Ureter (tissue), 1 donor: Measurements from ENCODE around the gene TUBB3. TPM values are rescaled to one million over a fixed set of nuclear protein-coding genes. Genes with fewer than 3 reads are reported as not detected.
"Not testable (repeated sequence)": the region's sequence is repeated elsewhere in the genome, so short reads cannot be mapped to it uniquely, and the experiment has no call there.

Experiments
- DNase-seq: peaks from one replicate; pipeline ENCODE4 v3.0.0-alpha.2; 2020; ENCODE audit warnings: low spot score
- total RNA-seq: library from RNA; stranded (reverse); gene quantifications from one replicate; pipeline ENCODE4 v1.2.4, GENCODE V29; 2023
- donor health status: DM: yes; HTN: yes; CAD: no.

The TUBB3 gene
- 4.1 TPM for total RNA-seq

DNA sequence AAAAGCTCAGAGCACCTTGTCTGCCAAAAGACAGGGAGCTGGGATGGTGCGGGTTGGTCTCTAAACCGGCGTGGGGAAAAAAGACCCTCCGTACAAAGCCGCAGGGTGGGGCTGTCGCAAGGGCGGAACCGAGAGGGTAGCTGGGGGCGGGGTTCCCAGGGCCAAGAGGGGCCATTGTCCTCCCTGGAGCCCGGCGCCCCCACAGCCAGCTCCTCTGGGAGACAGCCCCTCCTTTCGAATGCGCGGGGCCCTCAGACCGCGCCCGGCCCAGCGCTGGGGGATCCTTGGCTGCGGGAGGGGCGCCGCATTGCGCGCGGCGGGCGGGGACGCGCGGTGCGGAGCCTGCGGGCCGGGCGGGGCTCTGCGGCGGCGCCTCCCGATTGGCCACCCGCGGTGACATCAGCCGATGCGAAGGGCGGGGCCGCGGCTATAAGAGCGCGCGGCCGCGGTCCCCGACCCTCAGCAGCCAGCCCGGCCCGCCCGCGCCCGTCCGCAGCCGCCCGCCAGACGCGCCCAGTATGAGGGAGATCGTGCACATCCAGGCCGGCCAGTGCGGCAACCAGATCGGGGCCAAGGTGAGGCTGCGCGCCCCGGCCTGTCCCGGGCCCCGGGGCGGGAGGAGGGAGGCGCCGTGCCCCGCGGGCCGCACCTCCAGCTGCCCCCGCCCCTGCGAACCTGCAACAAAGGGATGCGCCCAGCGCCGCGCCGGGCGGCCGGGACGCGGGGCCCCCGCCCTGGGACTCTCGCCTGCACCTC, at the start of gene TUBB3:
Gene TUBB3, plus strand, starts transcription at position 459 of the 756 bp plus-strand sequence. Its CDS starts 60 bp downstream, at position 519.
- peak; percentile 53 for DNase-seq

DNA sequence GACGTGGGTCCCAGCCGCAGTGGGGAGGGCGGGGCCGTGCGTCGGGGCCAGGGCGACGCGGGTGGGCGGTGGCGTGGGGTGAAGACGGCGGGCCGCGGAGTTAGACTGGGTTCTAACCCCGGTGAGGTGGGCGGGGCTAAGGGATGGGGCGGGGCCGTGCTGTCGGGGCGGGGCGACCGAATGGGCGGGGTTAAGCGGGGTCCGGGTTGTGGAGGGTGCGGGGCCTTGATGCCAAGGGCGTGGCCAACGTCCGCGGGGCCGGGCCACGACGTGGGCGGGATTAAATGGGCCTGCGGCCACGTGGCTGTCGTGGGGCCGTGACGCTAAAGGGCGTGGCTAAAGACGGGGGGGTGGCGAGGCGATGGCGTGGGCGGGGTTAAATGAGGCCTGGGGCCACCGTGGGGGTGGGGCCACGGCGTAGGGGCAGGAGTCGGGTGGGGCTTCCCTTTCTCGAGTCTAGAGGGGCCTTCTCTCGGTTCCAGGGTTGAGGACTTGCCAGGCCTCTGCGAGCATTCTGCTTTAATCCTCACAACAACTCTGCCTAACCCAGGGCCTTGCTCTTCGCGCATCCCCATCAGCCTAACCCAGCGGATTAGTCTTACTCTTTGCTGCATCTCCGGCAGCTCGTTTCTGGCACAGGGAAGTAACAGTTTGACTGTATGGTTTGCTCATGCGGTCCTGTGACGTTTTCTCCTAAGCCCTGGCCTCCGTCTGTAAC, 49.0 kb upstream of the TUBB3 start:
- DNase-seq = peak; percentile 96

DNA sequence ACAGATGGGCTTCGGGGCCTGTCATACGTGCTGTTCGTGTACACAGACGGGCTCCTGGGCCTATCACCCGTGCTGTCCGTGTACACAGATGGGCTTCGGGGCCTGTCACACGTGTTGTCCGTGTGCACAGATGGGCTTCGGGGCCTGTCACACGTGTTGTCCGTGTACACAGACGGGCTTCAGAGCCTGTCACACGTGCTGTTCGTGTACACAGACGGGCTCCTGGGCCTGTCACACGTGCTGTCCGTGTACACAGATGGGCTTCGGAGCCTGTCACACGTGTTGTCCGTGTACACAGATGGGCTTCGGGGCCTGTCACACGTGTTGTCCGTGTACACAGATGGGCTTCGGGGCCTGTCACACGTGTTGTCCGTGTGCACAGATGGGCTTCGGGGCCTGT, 44.0 kb upstream of the TUBB3 start:
- DNase-seq = not testable (repeated sequence)

DNA sequence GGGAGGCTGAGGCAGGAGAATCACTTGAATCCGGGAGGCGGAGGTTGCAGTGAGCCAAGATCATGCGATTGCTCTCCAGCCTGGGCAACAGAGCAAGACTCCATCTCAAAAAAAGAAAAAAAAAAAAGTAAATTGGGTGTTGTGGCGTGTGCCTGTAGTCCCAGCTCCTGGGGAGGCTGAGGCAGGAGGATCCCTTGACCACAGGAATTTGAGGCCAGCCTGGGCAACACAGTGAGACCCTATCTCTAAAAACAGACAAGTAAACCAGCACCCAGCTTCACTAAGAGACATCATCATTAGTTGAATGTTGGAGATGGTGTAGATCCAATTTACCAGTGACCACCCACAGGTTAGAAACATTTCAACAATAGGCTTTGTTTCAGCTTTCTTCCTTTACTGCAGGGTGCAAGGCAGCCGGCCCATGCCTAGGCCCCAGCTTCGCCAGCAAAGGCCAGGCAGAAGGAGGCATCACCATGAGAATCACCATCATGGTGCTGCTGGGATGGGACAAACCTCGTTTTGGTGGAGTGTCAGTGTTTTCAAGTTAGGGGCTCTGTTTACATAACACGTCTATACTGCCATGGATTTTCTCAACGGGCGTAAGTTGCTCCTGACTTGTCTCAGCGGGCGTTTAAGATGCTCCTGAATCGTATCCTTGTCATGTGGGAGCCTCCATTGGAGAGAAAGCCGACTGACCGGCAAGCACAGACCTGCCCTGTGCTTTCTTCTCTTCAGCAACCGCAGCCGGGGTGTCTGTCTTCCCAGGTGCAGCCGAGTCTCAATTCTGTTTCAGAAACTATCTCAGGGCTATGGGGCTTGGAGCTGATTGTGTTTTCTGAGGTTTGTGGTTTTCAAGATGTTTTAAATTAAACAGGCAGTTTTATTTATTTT, 42.4 kb upstream of the TUBB3 start:
- DNase-seq = no peak

DNA sequence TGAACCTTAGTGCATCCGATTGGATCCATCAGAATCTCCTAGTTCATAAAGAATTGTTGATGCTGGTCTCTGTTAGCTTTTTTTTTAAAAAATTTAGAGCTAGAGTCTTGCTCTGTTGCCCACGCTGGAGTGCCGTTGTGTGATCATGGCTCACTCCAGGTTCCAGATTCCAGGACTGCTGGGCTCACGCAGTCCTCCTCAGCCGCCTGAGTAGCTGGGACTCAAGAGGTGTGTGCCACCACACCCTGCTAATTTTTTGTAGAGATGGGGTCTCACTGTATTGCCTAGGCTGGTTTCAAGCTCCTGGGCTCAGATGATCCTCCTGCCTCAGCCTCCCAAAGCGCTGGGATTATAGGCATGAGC, 41.8 kb upstream of the TUBB3 start:
- no peak for DNase-seq

DNA sequence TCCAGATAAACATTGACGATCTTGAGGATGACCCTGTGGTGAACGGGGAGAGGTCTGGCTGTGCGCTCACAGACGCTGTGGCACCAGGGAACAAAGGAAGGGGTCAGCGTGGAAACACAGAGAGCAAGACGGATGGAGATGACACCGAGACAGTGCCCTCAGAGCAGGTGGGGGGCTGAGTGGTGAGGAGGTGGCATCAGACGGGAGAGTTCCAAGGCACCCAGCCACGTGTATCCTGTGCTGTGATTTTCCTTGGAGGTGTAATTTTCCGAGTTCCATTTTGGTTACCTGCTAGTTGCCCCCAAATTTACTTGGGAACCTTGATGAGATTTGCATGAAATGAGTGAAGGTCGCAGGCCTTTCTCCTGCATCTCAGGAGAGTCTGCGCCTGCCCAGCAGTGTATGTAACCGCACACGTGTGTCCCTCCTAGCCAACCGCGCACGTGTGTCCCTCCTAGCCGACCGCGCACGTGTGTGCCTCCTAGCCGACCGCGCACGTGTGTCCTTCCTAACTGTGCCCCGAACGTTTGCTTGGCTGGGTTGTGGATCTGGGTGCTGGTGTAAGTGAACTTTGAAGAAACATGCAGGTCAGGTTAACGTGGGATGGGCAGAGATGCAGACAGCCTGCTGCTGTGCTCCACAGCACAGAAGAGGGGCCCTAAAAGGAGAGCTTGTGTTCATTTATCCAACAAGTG, 39.6 kb upstream of the TUBB3 start:
- no peak for DNase-seq

DNA sequence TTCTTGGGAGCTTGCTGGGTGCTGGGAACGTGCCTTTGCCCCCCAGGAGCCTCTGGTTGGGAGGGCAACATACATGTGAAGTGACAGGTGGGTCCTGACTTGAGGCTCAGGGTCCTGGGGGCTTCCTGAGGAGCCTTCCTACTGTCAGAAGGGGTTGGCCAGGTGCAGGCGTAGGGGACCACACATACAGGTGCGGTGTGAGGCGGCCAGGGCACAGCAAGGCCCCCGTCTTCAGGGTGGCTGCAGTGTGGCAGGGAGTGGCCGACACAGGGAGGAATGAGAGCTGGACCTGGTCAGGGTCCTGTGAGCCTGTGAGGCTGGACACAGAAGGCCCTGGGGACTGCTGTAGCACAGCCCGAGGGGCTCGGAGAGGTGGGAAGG, 39.1 kb upstream of the TUBB3 start:
- DNase-seq = no peak

DNA sequence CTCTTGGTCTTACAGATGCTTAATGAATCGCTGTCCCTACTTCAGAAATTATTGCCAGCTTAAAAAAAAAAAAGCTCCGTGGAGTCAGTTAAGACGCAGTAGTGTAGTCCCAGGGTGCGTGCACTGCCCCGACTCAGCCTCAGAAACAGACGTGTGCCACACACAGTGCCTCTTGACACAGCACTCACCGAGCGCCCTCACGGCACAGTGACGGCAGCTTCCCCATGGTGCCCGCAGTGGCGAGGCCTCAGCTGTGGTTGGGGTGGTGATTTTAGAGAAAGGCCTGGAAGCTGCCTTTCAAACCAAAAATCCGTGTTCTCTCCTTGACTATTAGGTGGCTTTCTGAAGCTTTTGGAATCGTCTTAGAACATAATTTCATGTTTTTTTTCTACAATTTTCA, 35.9 kb upstream of the TUBB3 start:
- no peak for DNase-seq

DNA sequence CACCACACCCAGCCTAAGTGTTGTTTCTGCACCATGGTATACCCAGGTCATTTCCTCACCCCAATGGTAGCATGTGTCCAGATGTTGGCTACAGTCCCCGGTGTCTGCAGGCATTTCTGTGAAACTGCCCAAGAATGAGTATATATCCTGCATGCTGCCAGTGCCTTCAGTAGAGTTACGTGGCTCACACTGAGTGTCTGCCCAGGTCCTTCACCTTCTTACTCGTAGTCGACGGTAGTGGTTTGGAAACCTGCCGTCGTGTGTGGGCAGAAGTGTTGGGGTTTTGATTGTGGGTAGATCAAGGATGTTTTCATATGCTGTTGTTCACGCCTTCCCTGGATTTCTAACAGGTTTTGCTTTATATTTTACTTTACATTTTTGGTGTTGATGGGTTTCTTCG, 32.9 kb upstream of the TUBB3 start:
- no peak for DNase-seq

DNA sequence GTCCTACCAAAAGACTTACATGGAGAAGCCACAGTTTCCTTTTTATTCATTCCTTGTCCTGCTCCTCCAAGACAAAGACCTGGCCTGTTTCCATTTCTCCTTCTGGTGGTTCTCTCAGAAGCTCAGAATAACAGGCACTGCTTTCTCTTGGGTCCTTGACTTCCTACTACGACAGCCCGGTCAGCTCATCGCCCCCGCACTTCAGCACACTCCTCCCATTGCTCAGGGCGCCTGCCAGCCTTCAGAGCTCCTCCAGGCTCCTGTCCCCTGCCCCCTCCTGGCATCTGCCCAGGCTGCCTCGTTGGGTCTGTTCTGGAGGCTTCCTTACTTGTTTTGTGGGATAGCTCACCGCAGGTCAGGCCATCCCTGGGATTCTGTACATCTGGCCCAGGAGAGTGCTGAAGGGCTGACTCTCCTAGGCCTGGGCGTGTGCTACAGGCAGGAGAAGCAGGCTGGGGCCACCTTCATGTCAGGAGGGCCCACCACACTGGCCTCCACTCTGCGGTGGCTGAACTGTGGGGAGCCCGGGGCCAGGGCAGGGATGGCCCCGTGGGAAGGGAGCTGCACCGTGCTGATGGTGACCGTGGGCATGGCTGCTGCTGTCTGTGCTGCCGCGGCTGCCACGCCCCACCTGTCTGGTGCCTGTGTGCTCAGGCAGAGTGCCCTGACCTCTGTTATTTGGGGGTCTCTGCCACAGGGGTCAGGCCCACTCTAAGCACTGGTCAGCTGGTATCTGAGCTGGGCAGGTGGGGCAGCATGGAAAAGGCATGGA, 32.1 kb upstream of the TUBB3 start:
- DNase-seq = no peak

DNA sequence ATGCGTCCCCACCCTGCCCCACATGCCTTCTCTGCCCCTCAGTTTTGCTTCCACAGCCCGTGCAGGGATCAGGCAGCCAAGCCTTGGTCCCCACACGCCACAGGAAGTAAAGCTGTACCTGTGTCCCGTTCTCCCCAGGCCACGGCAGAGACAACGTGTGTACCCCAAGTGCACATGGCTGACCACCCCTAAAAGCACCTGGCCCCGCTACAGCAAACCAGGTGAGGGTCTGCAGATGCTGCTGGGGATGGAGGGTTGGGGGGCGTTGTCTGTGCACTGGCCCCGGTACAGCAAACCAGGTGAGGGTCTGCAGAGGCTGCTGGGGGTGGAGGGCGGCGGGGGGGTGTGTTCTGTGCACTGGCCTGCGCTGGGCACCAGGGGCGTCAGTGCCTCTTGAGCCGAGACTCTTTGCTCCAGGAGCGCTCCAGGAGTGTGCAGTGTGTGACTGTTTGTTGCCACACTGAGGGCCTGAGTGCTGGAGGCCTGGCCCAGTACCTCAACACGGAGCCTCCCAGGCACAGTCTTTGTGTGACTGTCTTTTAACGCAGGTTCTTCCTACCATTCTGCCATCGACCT, 31.0 kb upstream of the TUBB3 start:
- DNase-seq = no peak

DNA sequence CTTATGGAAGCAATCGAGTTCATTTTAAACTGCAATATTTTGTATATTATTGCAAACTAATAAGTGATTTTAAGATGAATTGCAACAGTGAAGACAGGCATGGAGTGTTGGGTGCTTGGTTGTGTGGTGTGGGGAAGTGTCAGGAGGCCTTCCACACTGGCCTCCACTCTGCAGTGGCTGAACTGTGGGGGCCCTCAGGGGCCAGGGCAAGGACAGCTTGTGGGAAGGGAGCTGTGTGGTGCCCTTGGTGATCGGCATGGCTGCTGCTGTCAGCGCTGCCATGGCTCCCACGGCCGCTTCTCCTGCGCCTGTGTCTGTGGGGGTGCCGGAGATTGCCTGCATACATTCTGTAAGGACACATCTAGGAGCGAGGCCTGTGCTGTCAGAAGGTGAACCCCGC, 30.5 kb upstream of the TUBB3 start:
- DNase-seq = no peak

DNA sequence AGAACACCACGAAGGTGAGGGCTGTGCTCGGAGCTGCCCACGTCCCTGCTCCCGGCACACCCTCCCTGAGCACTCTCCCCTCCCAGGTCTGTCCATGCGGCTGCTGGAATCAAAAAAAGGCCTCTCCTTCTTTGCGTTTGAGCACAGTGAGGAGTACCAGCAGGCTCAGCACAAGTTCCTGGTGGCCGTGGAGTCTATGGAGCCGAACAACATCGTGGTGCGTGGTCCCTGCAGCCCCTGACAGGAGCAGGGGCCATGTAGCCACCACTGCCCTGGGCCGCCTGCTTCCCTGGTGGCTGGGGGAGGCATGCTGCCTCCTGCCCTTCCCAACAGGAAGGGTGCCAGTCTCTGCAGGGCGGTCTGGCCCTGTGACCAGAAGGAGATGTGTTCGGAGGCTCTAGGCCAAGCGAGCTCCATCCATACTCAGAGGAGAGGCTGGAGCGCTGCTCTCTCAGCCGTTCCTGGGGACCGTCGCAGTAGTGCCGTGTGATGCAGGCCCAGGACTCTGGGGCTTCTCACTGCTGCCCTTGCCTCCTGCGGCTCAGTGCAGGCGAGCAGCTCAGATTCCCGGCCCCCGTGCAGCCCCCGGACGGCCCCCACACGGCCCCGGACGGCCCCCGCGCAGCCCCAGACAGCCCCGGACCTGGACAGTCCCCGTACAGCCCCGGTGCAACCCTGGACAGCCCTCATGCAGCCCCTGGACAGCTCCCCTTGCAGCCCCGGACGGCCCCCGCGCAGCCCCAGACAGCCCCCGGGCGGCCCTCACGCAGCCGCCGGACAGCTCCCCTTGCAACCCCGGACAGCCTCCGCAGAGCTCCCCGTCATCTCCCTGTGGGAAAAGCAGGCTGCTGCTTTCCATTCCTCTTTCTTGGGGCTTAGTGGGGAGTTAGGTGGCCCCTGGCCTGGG, 29.2 kb upstream of the TUBB3 start:
- DNase-seq = no peak

DNA sequence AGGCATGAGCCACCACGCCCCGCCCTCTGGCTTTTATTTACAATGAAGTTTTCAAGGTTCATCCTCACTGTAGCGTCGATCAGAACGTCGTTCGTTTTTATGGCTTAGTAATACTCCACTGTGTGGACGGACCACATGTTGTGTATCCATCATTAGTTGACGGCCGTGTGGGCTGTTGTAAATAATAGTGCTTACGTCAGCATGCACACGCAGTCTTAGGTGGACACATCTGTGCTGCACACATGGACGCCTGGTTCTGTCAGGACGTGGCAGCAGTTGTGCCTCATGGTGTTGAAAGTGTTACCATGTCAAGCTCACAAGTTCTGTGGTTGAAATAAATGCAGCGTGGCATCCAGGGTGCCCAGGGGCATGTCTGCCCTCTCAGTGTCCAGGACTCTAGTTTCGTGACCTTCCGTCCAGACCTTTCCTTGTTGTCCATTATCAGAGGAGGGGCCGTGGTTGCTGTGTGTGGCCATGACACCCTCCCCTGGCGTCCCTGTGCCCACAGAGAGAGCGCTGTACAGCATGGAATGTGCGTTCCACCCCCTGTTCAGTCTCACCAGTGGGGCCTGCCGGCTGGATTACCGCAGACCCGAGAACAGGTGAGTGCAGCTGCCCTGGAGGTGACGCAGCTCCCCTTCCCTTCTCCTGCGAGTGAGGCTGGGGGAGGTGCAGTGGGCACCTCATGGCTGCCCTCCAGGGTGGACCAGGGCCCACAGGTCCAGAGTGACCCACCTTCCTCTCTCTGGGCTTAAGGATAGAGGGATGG, 27.5 kb upstream of the TUBB3 start:
- no peak for DNase-seq

DNA sequence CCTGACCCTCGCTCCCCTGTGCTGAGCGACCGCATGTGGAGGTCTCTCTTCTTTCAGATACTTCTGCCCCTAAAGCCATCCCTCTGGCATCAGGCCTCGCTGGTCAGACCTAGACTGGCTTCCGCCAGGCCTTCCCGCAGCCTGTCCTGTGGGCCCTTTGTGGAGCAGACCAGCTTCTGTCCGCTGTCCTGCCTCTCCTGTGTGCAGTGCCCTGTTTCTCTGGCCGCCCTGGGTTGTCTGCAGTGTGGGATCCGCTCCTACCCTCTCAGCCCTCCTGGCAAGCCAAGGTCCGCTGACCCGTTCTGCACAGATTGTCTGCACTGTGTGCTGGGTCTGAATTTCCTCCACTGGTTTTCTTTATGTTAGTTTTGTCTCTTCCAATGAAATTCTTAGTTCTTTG, 25.9 kb upstream of the TUBB3 start:
- DNase-seq = no peak

DNA sequence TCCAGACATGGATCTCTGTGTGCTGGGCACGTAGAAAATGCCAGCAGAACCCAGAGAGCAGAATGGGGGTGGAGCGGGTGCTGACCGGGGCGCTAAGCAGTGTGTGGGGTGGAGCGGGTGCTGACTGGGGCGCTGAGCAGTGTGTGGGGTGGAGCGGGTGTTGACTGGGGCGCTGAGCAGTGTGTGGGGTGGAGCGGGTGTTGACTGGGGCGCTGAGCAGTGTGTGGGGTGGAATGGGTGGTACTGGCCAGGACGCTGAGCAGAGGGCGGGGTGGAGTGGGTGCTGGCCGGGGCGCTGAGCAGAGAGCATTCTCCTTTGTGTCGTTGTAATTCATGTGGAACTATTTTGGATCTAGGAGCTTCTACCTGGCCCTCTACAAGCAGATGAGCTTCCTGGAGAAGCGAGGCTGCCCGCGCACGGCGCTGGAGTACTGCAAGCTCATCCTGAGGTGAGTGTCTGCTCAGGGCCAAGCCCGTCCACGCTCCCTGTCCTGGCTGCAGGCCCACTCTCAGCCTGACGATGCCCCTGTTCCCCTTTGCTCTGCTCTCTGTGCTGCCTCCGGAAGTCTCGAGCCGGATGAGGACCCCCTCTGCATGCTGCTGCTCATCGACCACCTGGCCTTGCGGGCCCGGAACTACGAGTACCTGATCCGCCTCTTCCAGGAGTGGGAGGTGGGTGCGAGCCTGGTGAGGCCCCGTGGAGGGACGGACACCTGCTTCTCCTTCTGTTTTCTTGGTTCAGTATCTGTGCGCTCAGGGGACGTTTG, 24.8 kb upstream of the TUBB3 start:
- DNase-seq = no peak

DNA sequence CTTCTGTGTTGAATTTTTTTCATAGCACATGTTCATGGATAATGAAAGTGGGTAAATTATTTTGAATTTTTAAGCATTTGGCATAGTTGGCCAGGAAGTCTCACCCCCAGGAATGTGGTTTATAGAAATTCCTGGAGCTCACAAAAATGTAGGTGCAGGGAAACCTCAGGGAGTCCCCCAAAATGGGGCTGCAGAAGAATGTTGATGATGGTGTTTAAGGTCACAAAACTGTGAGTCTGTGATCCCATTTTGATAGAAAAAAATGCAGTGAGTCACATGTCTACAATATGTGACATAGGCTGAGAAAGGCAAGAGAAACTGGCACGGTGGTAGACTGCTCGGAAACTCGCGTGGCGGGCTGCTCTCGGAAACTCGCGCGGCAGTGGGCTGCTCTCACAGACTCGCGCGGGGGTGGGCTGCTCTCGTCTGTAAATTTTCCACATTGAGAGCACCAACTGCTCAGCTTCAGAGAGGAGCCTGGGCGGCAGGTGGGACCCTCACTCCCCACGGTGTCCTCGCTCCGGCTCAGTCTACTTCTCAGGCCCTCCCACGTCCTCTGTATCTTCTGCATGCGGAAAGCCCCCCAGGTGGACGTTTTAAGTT, 23.2 kb upstream of the TUBB3 start:
- no peak for DNase-seq

DNA sequence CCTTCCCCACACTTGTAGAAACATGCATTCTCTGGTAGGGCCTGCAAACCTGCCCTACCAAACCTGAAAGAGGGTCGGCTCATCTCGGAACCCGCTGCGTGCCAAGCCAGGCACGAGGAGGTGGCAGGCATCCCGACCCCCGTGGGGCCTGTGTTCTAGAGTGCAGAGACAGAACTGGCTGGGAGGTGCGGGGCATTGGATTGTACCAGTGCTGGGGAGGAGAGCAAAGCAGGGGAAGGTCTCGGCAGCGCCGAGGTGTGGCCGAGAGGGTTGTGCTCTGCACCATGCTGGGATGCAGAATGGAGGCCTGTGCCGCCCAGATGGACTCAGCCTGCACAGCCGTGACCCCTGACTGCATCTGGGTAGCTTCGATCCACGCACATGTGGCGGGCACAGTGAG, 22.3 kb upstream of the TUBB3 start:
- no peak for DNase-seq
